Smooth muscle cell (in vitro differentiated cells): ENCODE data around the gene CUTC. TPM values are rescaled to one million over a fixed set of nuclear protein-coding genes. Genes with fewer than 3 reads are reported as not detected.

ENCODE experiments used
- DNase-seq: peaks from one replicate; lab custom pipeline; 2025; ENCODE audit not compliant: unreplicated experiment; lab: John Stamatoyannopoulos, UW
- H2AFZ ChIP-seq: fragments of 200-600 bp; sonication (generic); 2 replicates; pipeline ENCODE4 v1.6.0; 2016; ENCODE audit warnings: antibody characterized with exemption, low read depth, mild to moderate bottlenecking
- H3F3A ChIP-seq: fragments of 200-600 bp; sonication (generic); 2 replicates; pipeline ENCODE4 v1.6.0; 2017; ENCODE audit warnings: antibody characterized with exemption, low read depth
- H3K27ac ChIP-seq: fragments of 200-600 bp; sonication (generic); 2 replicates; pipeline ENCODE4 v1.5.1; 2016; ENCODE audit warnings: low read depth, mild to moderate bottlenecking
- H3K27me3 ChIP-seq: fragments of 200-600 bp; sonication (generic); 2 replicates; pipeline ENCODE4 v1.6.1; 2016; ENCODE audit warnings: low read depth, mild to moderate bottlenecking
- H3K36me3 ChIP-seq: fragments of 200-600 bp; sonication (generic); 2 replicates; pipeline ENCODE4 v1.5.1; 2016; ENCODE audit warnings: low read depth
- H3K4me1 ChIP-seq: fragments of 200-600 bp; sonication (generic); 2 replicates; pipeline ENCODE4 v1.5.1; 2016; ENCODE audit warnings: low read depth
- H3K4me2 ChIP-seq: fragments of 200-600 bp; sonication (generic); 2 replicates; pipeline ENCODE4 v1.6.0; 2016; ENCODE audit warnings: mild to moderate bottlenecking
- H3K4me3 ChIP-seq: fragments of 200-600 bp; sonication (generic); 2 replicates; pipeline ENCODE4 v1.5.1; 2016; ENCODE audit warnings: mild to moderate bottlenecking
- H3K79me2 ChIP-seq: fragments of 200-600 bp; sonication (generic); 2 replicates; pipeline ENCODE4 v1.6.0; 2016; ENCODE audit warnings: low read depth, mild to moderate bottlenecking
- H3K9ac ChIP-seq: fragments of 200-600 bp; sonication (generic); 2 replicates; pipeline ENCODE4 v1.6.0; 2016; ENCODE audit warnings: low read depth
- H3K9me3 ChIP-seq: fragments of 200-600 bp; sonication (generic); replicated peaks from 2 replicates; pipeline ENCODE4 v1.5.1; 2016; ENCODE audit warnings: low read depth
- H4K20me1 ChIP-seq: fragments of 200-600 bp; sonication (generic); 2 replicates; pipeline ENCODE4 v1.6.0; 2016; ENCODE audit warnings: low read depth
- CTCF ChIP-seq: fragments of 200-600 bp; sonication (generic); IDR thresholded peaks from 2 replicates; pipeline ENCODE4 v1.5.1; 2017; ENCODE audit warnings: borderline replicate concordance, mild to moderate bottlenecking, antibody characterized with exemption; ENCODE audit not compliant: insufficient read depth, poor library complexity, severe bottlenecking
- WGBS: methylation state at CpG from one replicate; pipeline ENCODE4 v1.1.7; 2016; ENCODE audit warnings: low lambda C conversion rate; 5-methylcytosine and 5-hydroxymethylcytosine counted together
- polyA plus RNA-seq: library from polyadenylated mRNA; unstranded; fragments of >200 nt; fragmentation: Nextera tagmentation; extraction: Ambion mirVana; gene quantifications from 2 replicates; pipeline ENCODE4 v1.2.1, GENCODE V29; 2016
- total RNA-seq: library from RNA; depleted of rRNA; stranded (reverse); fragments of >200 nt; gene quantifications from 2 replicates; pipeline ENCODE4 v1.2.3, GENCODE V29; 2014

Gene CUTC
- total and polyA plus RNA-seq, 2 experiments from 2014 or later, result 16.0 to 20.1 TPM

GRCh38 chr10:99781734-99782429 is 49.8 kb downstream of the CUTC start:
- Histone ChIP-seq H3K27ac (no peak overlapping the region), H3K4me2 (no peak overlapping the region)
- no peak for TF ChIP-seq CTCF

DNA sequence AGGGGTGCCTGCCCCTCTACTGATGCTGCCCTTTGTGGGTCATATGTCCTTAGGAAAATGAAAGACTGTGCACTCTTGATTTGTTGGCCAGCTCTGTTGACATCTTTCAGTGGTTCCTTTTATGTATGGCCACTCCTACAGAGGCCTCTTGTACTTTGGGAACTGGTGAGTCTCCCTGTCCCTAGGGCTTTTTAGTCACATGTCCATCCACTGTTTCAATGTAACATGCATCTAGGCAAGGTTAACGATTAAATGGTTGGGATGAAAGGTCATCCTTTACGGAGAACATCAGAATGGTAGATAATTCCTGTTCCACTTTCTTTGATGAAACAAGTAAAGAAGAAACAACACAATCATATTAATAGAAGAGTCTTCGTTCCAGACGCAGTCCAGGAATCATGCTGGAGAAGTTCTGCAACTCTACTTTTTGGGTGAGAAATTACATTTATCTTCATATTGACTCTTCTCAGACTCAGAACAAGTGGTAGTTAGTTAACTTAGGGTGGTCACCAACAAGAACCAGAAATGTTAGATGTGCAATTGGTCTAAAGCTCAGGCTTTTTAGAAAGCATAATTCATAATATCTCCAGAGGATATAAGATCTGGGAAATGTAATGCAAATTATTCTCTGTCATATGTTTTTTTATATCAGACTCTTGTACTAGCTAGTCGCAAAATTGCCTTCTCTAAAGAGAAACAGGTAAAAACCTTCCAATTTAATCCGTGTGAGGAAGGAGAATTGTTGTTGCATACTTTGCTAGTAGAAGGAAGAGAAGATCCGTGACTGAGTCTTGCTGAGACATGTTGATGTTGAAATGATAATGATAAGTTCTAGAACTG is 50.6 kb downstream of the CUTC start, which contains the start of gene ABCC2:
Gene ABCC2, plus strand, starts transcription at position 194 of the 840 bp plus-strand sequence. Its CDS starts 205 bp downstream, at position 399.
- Histone ChIP-seq H3K9ac (no peak within 1 kb of the TSS), H3K36me3 (no peaks in the 10 kb centered on the region), H3K4me2 (no peak within 1 kb of the TSS), H2AFZ (no peak within 1 kb of the TSS), H3K27me3 (no peaks in the 10 kb centered on the region), H3F3A (peaks cover 14% of the 10 kb centered on the region), H4K20me1 (no peaks in the 10 kb centered on the region), H3K9me3 (no peaks in the 10 kb centered on the region), H3K27ac (no peak within 1 kb of the TSS), H3K79me2 (no peaks in the 10 kb centered on the region), H3K4me1 (peaks cover 9% of the 10 kb centered on the region), H3K4me3 (peak within 1 kb of the TSS; percentile 22)
- no peak for DNase-seq
- no peak for TF ChIP-seq CTCF
- WGBS, result 91% methylated on average over 7 of the region's 7 CpGs

More at GRCh38 chr10:99781734-99782429, 49.8 kb downstream of the CUTC start:
- H3K27me3 ChIP-seq, result no peaks in the 10 kb centered on the region
- H2AFZ ChIP-seq, result no peak overlapping the region
- DNase-seq, result no peak
- no peaks in the 10 kb centered on the region for H3K79me2 ChIP-seq
- H3K4me1 ChIP-seq, result peaks cover 9% of the 10 kb centered on the region
- no peaks in the 10 kb centered on the region for H3K9me3 ChIP-seq
- H3K9ac ChIP-seq, result no peak overlapping the region
- no peaks in the 10 kb centered on the region for H3K36me3 ChIP-seq
- no peaks in the 10 kb centered on the region for H4K20me1 ChIP-seq
- H3K4me3 ChIP-seq, result no peak overlapping the region
- WGBS, result 95% methylated on average over 5 of the region's 5 CpGs
- H3F3A ChIP-seq, result peaks cover 14% of the 10 kb centered on the region

- H3K36me3 ChIP-seq, result no peaks in the 10 kb centered on the region
- no peak overlapping the region for H2AFZ ChIP-seq
- WGBS, result 80% methylated on average over 7 of the region's 7 CpGs
- H3F3A ChIP-seq, result peaks cover 5% of the 10 kb centered on the region
- no peak overlapping the region for H3K9ac ChIP-seq
- peaks cover 9% of the 10 kb centered on the region for H3K4me1 ChIP-seq
- no peaks in the 10 kb centered on the region for H4K20me1 ChIP-seq
- H3K27me3 ChIP-seq, result no peaks in the 10 kb centered on the region
- no peak overlapping the region for H3K4me2 ChIP-seq
- no peak for TF ChIP-seq CTCF
- no peaks in the 10 kb centered on the region for H3K9me3 ChIP-seq
- H3K4me3 ChIP-seq, result peak overlapping the region; percentile 22
- DNase-seq, result no peak
- no peaks in the 10 kb centered on the region for H3K79me2 ChIP-seq
- H3K27ac ChIP-seq, result no peak overlapping the region
Measured at GRCh38 chr10:99784016-99784726, 52.1 kb downstream of the CUTC start.
